A673 (cell line): Measurements from ENCODE around the gene OSTC.

ENCODE experiments used
- EZH2 ChIP-seq: fragments of 200-600 bp; sonication (generic); IDR thresholded peaks from 2 replicates; pipeline ENCODE4 v1.6.1; 2017; ENCODE audit warnings: borderline replicate concordance, low read depth, mild to moderate bottlenecking, mixed read lengths, antibody characterized with exemption, low read length; ENCODE audit not compliant: poor library complexity, severe bottlenecking
- TF ChIP-seq, protein P1 (sequence below): fragments of 300-800, 200-600 bp; sonication (generic); conservative IDR thresholded peaks from 2 replicates; pipeline ENCODE4 v1.5.1; 2017; ENCODE audit warnings: low read depth, mild to moderate bottlenecking, antibody characterized with exemption, low read length, moderate library complexity, mixed read lengths

DNA sequence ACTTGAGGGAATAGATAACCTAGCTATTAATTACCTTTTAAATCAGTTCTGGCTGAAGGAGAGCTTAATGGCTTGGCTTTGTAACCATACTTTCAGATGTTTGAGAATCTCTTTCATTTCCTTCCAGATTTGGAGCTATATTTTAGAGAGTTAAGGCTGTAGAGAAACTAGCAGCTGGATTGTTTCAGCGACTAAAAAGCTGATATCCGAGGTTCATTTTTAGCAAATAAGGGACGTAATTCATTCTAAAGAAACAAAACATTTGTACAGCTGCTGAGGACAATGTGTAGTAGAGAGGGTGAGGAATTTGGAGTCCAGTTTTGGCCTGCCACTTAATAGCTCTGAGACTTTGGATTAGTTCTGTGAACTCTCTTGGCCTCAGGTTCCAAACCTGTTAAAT, 12.2 kb downstream of the OSTC start:
- TF ChIP-seq, protein P1, sequence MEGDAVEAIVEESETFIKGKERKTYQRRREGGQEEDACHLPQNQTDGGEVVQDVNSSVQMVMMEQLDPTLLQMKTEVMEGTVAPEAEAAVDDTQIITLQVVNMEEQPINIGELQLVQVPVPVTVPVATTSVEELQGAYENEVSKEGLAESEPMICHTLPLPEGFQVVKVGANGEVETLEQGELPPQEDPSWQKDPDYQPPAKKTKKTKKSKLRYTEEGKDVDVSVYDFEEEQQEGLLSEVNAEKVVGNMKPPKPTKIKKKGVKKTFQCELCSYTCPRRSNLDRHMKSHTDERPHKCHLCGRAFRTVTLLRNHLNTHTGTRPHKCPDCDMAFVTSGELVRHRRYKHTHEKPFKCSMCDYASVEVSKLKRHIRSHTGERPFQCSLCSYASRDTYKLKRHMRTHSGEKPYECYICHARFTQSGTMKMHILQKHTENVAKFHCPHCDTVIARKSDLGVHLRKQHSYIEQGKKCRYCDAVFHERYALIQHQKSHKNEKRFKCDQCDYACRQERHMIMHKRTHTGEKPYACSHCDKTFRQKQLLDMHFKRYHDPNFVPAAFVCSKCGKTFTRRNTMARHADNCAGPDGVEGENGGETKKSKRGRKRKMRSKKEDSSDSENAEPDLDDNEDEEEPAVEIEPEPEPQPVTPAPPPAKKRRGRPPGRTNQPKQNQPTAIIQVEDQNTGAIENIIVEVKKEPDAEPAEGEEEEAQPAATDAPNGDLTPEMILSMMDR, result no peak
- TF ChIP-seq EZH2, result no peak
